ENCODE measurements around the gene MYO7B. TPM values are rescaled to one million over a fixed set of nuclear protein-coding genes. Genes with fewer than 3 reads are reported as not detected.

Gene MYO7B
- total RNA-seq, 2 experiments from 2014 or later, result 3.3 TPM; not detected in 1

DNA sequence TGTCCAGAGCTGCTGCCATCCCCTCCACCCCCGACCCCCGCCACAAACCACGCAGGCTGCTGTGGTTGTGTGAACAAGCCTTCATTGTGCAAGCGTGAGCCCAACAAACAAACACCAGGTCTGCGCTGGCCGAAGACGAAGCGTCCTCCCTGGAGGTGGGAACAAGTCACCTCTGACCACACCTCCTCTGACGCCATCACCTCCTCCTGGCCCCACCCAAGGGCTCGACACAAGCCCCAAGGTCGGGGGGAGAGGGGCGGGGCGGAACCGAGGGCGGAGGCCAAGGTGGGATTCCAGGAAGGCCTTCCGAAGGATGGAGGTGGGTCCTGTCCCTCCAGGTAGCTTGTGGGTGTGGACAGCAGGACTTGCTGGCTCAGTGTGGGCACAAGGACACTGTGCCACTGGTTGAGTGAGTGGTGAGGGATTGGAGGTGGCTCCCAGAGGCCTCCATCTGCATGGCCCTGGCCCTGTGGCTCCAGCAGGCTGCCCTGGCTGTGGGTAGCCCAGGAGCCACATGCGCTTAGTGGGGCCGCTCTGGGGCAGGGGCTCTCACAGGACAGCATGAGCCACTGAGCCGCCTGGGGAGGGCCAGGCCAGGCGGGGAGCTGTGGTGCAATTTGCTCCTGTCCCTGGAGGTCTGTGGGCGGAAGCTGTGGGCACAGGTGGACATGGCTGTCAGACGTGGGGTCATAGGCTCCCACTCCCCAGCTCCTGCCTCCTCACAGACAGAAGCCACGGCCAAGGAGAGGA, 103.1 kb downstream of the MYO7B start:
- no peak for TF ChIP-seq EZH2phosphoT487 (IDR thresholded peaks at IDR 0.05; ENCODE audit: borderline replicate concordance, low read depth, low read length)
- TF ChIP-seq, protein P1, sequence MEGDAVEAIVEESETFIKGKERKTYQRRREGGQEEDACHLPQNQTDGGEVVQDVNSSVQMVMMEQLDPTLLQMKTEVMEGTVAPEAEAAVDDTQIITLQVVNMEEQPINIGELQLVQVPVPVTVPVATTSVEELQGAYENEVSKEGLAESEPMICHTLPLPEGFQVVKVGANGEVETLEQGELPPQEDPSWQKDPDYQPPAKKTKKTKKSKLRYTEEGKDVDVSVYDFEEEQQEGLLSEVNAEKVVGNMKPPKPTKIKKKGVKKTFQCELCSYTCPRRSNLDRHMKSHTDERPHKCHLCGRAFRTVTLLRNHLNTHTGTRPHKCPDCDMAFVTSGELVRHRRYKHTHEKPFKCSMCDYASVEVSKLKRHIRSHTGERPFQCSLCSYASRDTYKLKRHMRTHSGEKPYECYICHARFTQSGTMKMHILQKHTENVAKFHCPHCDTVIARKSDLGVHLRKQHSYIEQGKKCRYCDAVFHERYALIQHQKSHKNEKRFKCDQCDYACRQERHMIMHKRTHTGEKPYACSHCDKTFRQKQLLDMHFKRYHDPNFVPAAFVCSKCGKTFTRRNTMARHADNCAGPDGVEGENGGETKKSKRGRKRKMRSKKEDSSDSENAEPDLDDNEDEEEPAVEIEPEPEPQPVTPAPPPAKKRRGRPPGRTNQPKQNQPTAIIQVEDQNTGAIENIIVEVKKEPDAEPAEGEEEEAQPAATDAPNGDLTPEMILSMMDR (conservative IDR thresholded peaks at IDR 0.05; ENCODE audit: low read length), result no peak
- TSS peak; percentile 75 for BruUV-seq (replicated peaks)
- Histone ChIP-seq H3K27ac (ENCODE audit: low read depth, low read length, poor library complexity, severe bottlenecking) (no peak overlapping the region), H3K9me3 (ENCODE audit: low read length) (no peaks in the 10 kb centered on the region), H4K20me1 (ENCODE audit: insufficient read depth, low read length) (no peaks in the 10 kb centered on the region), H3K4me1 (ENCODE audit: insufficient read depth, low read length, poor library complexity, severe bottlenecking) (peaks cover 11% of the 10 kb centered on the region), H3K9me2 (ENCODE audit: insufficient read depth, low read length) (no peaks in the 10 kb centered on the region), H3K79me2 (ENCODE audit: insufficient read depth, low read depth, low read length) (no peaks in the 10 kb centered on the region), H3K36me3 (ENCODE audit: insufficient read depth, low read length) (no peaks in the 10 kb centered on the region), H3K4me3 (ENCODE audit: low read depth, low read length, poor library complexity, severe bottlenecking) (no peak overlapping the region), H2AFZ (ENCODE audit: low read length) (no peak overlapping the region), H3K4me2 (ENCODE audit: low read length) (no peak overlapping the region)
- CTCF ChIA-PET (ENCODE audit: unreplicated experiment), result interaction anchor here (1.0 to 2.4 kb wide), 2 partner anchors 23 to 47 kb away, joined by 3 to 18 read pairs; no protein-coding TSS in a partner anchor
- POLR2A ChIA-PET, result interaction anchor here (0.6 to 1.2 kb wide), 2 partner anchors 31 to 47 kb away, joined by 3 read pairs; no protein-coding TSS in a partner anchor
- intact Hi-C loops (cut with micrococcal nuclease; ENCODE audit: unreplicated experiment), result no loop called here
- no peak for DNase-seq (ENCODE audit: low spot score)

DNA sequence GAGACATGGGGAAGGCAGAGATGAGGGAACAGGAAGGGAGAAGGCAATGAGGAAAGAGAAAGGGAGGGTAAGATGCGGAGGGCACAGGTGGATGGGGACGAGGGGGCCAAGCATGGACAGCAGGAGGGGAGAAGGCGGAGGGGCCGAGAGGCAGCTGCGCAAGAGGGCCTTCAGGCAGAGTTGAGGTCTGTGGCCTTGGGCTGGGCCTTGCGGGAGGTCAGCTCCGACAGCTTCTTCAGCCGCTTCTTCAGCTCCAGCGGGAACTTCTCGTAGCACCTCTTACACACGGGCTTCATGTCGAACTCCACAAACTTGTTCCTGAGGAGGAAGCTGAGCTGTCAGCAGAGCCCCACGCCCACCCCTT, 103.6 kb downstream of the MYO7B start:
- TF ChIP-seq, protein P1 (conservative IDR thresholded peaks at IDR 0.05; ENCODE audit: low read length), result no peak
- no peak for TF ChIP-seq EZH2phosphoT487 (IDR thresholded peaks at IDR 0.05; ENCODE audit: borderline replicate concordance, low read depth, low read length)
- Histone ChIP-seq H3K9me2 (ENCODE audit: insufficient read depth, low read length) (no peaks in the 10 kb centered on the region), H3K4me3 (ENCODE audit: low read depth, low read length, poor library complexity, severe bottlenecking) (no peak overlapping the region), H3K36me3 (ENCODE audit: insufficient read depth, low read length) (no peaks in the 10 kb centered on the region), H3K4me1 (ENCODE audit: insufficient read depth, low read length, poor library complexity, severe bottlenecking) (peaks cover 11% of the 10 kb centered on the region), H2AFZ (ENCODE audit: low read length) (no peak overlapping the region), H3K27ac (ENCODE audit: low read depth, low read length, poor library complexity, severe bottlenecking) (no peak overlapping the region), H3K4me2 (ENCODE audit: low read length) (no peak overlapping the region), H3K9me3 (ENCODE audit: low read length) (no peaks in the 10 kb centered on the region), H4K20me1 (ENCODE audit: insufficient read depth, low read length) (no peaks in the 10 kb centered on the region), H3K79me2 (ENCODE audit: insufficient read depth, low read depth, low read length) (no peaks in the 10 kb centered on the region)
- no peak for DNase-seq (ENCODE audit: low spot score)
- no TSS peak for BruUV-seq (replicated peaks)
- intact Hi-C loops (cut with micrococcal nuclease; ENCODE audit: unreplicated experiment), result no loop called here
- POLR2A ChIA-PET, result interaction anchor here (1.2 to 2.1 kb wide), 2 partner anchors 48 to 64 kb away, joined by 3 to 8 read pairs; no protein-coding TSS in a partner anchor
- CTCF ChIA-PET (ENCODE audit: unreplicated experiment), result interaction anchor here (1.0 to 2.4 kb wide), 2 partner anchors 23 to 48 kb away, joined by 3 to 18 read pairs; no protein-coding TSS in a partner anchor
